Astrocyte (in vitro differentiated cells and primary cell): ENCODE results near the gene MYO15A.

ENCODE experiments used
- CTCF ChIP-seq: IDR thresholded peaks from 2 replicates; pipeline ENCODE4 v1.5.1; 2011; ENCODE audit warnings: low read depth, mild to moderate bottlenecking, inconsistent platforms, low read length, moderate library complexity; ENCODE audit not compliant: insufficient read depth
- EZH2 ChIP-seq: IDR thresholded peaks from 2 replicates; pipeline ENCODE4 v1.6.1; 2012; ENCODE audit warnings: mild to moderate bottlenecking, low read length, inconsistent platforms; ENCODE audit not compliant: insufficient read depth

DNA sequence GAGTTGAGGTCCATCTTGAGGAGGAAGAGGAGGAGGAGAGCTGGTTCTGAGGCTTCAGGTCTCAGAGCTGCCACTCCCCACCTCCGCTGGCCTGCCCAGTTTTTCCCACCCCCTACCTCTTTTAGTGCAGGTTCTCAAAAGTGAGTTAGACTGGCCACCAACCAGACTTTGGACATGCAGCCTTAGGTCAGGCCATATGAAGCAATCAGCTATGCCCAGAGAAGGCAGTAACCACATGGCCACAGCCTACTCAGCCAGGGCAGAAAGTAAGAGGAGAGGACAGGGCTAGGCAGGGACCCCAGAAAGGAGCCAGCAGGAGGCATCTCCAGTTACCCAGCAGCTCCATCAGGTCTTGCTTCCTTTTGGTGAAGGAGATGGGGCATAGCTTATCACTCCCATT, 9.0 kb downstream of the MYO15A start:
- TF ChIP-seq CTCF: no peak
- no peak for TF ChIP-seq EZH2
